COLO668 (cell line): ENCODE results near the gene RNF169.
"Not testable (repeated sequence)": the region's sequence is repeated elsewhere in the genome, so short reads cannot be mapped to it uniquely, and the experiment has no call there.

Experiments
- DNase-seq: peaks from one replicate; lab custom pipeline; 2025; ENCODE audit not compliant: unreplicated experiment; lab: John Stamatoyannopoulos, UW

RNF169 gene

DNA sequence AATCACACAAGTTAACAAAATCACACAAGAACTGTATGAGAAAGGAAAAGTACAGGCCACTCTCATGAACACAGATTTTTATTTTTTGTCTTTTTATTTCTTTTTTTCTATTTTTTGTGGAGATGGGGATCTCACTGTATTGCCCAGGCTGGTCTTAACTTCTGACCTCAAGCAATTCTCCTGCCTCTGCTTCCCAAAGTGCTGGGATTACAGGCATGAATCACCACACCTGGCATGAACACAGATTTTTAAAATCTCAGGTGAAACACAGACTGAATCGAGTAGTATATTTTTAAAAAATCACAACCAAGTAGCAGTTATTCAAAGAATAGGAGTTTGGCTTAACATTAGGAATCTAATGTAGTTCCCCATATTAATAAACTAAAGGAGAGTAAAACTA, 18.3 kb downstream of the RNF169 start:
- no peak for DNase-seq

DNA sequence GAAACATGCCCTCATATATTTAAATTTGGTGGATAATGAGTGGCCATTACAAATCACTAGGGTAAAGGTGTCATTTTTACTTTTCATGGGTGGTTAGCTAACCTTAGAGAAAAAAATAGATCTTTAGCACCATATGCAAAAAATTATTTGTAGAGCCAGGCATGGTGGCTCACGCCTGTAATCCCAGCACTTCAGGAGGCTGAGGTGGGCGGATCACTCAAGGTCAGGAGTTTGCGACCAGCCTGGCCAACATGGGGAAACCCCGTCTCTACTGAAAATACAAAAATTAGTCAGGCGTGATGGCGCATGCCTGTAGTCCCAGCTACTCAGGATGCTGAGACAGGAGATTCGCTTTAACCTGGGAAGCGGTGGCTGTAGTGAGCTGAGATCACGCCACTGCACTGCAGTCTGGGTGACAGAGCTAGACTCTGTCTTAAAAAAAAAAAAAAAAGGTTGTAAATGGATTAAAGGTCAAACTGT, 19.6 kb downstream of the RNF169 start:
- not testable (repeated sequence) for DNase-seq

DNA sequence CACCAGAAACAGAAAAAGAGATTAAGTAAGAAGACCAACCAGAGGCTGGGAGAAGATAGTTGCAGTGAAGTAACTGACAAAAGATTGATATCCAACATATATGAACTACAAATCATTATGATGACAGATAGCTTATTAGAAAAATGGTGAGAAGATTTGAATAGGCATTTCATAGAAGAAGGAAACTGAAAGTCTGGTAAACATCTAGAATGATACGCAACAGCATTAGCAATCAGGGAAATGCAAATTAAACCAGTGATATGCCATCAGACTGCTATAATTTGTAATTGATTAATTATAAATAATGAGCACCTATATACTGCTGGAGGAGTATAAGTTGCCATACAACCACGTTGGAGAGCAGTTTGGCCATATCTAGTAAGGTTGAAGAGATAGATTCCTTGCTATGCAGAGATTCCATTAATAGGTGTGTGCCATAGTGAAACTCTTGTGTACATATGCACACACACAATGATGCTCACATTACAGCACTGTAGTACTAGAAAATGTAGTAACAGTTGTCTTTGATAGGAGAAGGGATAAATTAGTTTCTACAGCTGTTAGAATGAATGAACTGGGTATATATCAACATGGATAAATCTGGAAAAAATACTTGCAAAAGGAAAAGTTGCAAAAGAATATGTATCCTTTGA, 20.5 kb downstream of the RNF169 start:
- no peak for DNase-seq

DNA sequence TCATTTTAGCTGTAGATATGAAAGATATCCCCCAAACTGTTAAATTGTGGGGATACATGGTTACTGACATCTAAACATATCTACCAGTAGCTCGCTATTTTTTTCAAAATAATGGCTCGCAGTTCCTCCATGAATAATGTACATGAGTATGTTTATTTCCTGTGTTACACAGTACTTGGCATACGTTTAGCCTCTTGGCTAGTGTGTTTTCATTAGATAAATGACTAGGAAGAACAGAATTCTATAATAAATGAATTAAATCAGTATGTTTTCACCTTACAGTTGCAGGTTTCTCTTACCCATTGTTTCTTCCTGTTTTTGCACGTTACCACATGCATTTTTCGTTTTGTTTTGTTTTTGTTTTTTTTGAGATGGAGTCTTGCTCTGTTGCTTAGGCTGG, 21.8 kb downstream of the RNF169 start:
- no peak for DNase-seq

DNA sequence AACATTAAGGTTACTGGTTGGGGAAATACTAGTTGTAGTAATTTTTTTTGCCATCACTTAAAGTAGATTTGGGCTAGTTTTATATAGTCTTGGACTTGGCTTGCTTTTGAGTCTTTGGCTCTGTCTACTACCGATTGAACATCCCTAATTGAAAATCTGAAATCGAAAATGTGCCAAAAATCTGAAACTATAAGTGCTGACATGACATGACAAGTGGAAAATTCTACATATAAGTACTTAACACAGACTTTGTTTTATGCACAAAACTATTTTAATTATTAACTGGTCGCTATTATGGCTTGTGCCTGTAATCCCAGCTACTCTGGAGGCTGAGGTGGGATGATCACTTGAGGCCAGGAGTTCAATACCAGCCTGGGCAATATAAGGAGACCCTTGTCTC, 22.5 kb downstream of the RNF169 start:
- DNase-seq, result no peak

DNA sequence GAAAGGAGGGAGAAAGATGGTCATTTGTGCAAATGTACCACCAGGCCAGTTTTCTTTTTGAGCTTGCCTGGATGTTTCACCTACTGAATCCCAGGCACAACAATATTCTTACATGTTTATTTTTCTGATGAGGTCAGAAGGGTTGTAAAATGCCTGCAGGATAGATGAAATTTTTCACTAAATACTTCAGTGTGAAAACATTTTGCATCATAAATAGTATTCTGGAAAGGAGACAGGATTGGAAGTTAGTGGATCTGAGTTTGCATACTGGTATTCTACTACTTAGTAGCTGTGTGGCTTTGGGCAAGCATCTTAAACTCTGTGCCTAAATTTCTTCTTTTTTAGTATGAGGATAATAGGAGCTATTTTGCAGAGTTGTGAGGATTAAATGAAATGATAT, 24.8 kb downstream of the RNF169 start:
- DNase-seq, result no peak

DNA sequence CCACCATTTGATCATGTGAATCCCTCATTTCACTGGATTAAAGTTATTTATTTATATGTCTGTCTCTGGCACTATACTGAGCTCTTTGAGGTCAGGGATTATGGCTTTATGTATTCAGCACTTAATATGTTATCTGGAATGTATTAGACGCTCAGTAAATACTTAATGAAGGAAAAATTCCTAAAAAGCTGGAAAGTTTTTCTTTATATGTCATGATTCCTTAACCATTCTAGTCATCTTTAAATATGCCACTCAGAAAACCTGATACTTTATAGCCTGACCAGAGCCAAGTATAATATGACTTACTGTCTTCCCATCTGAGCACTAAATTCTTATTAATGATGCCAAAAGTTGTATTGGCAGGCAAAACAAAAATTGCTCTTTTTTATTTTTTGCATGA, 27.1 kb downstream of the RNF169 start:
- no peak for DNase-seq

DNA sequence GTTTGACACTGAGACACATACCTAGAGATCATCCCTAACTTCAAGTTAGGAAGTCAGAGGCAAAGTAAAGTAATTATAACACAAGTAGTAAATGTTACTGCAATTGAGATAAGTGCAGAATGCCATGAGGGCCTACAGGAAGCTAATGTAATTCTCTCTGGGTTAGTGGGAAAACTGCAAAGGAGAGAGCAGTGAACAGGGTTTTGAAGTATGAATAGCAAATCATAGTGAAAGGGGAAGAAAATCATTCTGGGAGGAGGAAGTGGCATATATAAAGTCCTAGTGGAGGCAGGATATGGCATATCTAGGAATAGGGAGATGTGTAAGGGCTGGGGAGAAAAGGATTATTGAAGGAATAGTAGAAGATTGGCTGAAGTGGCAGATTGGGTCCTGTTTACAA, 27.9 kb downstream of the RNF169 start:
- DNase-seq, result no peak

DNA sequence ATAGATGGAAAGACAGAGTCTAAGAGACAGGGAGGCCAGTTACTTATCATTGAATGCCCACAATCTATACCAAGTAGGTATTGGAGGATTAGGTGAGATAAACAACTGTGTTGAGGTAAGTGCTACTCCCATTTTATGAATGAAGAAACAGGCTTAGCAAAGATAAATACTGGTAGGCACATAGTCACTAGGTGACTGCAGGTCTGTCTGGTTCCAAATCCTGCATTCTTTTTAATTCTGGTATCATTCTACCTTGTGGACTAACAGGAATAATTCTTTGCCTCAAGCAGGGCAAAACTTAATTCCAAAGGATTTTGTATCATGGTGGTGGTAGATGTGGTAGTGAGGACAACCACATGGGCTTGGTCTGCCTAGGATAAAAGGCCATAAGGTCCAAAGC, 28.4 kb downstream of the RNF169 start:
- no peak for DNase-seq

DNA sequence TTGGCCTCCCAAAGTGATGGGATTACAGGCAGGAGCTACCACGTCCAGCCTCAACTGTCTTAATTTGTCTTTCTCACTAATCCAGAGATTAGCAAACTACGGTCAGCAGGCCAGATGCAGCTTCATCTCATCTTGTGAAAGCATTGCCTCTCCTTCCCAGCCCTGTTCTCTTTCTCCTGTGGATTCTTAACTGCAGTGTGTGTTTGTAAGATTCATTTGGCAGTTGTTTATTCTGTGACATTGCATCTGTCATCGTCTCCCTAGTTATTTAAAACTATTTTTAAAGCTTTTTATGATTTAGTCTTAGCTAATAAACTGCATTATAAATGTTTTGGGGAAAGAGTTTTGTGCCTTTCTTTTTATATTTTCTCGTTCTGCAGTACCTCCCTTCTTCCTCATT, 29.2 kb downstream of the RNF169 start:
- DNase-seq, result no peak

DNA sequence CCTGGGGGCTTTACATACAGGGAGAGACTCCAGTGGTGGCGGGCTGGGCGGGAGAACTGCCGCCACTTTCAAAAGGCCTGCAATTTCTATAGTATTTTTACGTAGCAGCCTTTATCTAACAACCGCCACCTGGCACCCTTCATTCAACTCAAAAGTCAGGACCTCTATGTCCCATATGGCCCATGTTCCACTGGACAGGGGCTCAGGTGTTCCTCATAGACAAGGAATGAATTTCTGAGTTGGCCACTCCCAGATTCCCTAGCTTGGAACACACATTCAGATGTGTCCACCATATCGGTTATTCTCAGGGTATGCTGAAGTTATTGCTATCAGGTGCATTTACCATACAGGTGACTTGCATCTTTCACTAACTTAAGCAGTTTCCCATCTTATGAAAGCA, 29.9 kb downstream of the RNF169 start:
- DNase-seq, result no peak

DNA sequence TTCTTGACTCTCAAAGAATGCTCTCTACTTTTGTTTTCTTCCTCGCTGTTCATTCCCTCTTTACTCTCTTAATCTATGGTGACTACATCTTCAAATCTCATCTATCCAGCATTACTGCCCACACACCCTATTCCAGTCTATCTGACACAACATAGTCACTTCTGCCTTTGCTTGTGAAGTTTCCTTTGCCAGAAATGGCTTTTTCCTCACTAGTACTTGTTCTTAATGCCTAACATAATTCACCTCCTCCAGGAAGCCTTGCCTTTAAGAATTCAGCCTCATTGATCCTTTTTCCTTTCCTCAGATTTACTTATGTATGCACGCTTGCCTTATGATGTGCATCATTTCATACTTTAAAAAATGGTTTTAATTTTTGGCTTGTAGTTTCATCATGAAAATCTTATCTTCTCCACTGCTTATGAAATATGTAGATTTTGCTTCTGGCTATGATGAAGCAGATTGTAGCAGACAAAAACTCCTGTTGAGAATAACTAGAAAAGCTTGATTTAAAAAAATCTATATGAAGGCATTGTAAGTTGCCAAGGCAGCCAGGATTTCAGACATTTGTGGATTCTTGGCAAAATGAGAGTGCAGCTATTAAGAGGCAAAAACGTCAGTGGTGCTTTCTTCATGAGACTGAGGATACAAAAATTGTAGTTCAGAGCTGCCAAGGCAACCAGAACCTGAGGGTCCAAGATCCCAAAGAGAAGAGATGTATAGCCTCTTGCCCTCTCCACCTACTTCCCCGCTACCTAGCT, 31.8 kb downstream of the RNF169 start:
- no peak for DNase-seq

DNA sequence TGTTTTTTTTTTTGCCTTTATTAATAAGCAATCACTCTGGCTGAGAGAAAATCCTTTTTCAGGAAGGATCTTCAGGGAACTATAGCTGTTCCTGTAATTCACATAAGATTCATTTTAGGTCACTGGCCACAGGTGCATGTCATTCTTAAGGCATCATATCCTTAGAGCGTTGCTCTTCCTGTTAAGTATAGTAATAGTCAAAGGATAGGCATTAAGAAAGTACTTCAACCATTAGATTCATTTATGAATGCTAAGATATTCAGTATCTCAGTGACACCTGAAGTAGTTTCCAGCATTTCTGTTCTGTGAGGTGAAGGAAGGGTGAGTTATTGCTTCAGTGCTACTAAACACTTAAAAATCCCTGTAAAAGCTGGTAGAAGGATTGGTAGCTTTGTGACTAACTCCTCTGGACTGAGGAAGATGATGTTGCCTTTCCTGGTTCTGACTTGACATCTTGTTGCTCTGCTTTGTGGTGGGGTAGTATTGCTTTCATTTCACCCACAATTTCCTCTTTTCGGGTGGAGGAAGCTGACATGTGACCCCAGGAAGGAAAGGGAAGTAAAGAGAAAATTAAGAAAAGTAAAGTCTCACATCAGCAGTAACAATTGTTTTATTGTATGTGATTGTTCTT, 34.7 kb downstream of the RNF169 start:
- no peak for DNase-seq

DNA sequence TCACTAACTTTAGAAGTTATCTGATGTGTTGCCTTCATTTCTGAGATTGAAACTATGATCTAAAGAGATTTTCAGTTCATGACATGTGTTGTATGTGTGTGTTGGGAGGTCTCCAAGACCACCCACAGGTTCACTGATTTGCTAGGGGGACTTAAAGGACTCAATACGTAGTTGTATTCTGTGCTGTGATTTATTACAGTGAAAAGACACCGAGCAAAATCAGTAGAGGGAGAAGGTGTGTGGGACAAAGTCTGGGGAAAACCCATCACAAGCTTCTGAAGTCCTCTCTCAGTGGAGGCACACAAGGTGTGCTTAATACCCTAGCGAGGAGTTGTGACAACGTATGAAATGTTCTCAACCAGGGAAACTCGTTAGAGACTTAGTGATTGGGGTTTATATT, 35.6 kb downstream of the RNF169 start:
- DNase-seq, result no peak

DNA sequence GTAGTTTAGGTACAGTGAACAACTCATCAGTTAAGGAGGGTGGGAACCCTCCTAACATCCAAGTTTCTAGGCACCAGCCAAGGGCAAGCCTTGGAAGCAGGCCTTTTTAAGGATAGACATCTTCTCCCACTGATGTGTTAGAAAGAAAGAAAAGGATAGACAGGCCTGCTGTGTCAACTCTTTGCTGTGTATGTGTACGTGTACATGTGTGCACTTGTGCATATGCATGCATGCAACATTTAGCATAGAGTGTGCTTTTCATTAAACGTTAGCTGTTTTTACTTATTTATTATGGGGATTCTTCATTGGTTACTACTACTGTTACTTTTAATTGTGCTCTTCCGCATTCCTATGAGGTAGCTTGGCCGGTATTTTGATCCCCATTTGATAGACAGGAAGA, 36.1 kb downstream of the RNF169 start:
- DNase-seq, result no peak

DNA sequence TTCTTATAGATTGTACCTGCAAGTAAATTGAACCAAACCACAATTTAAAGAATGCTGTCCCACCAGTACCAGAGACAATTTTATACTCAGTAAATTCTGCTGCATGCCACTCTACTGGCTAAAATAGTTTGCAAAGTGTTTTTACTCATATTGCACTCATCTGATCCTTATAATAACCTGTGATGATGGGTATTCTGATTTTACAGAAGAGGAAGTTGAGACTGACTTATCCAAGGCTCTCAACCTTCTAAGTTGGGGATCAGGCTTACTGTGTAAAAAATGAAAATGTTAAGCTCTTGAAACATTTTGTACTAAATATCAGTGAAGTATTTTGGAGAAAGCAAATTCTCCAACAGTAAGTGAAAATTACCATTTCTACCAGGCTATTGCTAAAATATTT, 37.9 kb downstream of the RNF169 start:
- DNase-seq, result no peak

DNA sequence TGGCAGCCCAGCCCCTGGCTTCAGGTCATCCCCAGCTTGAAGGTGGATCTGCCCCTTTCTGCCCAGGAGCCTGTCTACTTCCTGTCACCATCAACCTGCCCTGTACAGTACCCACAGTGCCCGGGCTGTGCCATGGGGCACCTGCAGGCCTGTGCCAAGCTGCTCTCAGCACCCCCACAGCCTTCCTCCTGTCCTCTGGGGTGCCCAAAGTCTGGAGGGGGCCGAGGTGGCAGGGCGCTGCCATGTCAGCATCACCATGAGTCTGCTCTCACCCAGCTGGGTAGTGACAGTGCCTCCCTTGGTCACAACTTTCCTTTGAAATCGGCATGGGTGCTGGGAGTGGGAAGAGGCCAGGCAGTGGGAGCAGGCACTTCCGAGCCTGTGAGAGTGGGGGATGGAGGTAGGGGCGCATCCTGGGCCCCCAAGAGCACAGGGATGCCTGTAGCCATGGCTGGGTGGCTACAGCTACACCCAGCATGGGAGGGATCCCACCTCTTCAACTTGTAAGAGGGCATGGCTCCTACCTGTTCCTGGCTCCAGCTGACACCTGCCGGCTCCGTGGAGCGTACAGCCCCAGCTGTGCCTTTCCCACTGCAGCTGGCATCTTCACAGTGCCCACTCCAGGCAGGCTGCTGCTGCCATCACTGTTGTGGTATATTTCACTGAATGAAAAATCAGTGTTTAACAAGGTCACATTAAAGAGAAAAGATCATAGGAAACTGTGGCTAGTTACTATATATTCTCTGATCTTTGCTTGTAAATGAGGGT, 42.9 kb downstream of the RNF169 start:
- DNase-seq, result no peak

DNA sequence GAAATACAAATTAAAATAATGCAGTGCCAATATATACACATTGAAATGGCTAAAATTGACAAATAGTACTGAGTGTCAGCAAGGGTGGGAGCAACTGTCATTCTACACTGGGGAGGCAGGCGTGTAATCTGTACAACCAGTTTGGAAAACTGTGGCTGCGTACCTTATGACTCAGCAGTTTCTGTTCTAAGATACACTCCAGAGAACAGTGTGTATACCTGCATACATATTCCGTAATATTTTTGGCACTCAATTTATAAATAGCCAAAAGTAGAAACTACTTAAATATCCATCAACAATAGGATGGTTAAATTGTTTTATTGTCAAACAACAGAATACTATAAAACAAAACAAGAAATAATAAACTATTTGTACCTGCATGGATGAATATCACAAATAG, 57.6 kb downstream of the RNF169 start:
- no peak for DNase-seq

DNA sequence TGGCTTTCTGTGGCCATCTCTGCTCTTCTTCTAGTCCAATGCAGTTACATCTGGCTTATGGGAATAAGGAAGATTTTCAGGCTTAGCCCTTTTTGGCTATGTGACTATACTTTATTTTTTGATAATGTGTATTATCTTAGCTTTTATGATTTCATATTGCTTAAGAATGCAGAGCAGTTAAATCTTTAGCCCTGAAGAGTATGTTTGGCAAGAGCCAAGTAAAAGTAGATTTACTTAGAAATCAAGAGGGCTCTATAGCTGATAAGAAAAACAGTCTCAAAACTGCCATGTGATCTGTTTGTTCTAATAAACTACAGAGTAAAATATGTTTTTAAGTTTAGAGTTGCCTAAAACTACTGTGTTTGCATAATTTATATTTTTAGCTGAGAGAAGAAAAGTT, 61.2 kb downstream of the RNF169 start:
- no peak for DNase-seq

DNA sequence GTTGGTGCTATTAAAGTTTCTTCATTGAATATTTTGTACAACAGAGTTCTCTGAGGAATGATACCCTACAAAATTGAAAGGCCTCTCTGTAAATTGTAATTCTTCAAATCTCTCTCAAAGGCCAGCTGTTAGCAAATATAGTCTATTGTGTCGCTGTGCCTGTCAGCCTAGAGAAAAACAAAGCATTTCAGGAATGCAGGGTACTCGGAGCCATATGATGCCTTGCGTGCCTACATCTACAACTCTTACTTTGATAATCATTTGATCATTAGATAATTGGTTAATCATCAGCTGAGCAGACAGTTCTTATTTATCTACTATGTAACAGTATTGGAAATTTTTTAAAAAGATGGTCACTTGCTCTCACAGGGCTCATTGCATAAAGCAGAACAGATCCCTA, 67.3 kb downstream of the RNF169 start:
- no peak for DNase-seq

DNA sequence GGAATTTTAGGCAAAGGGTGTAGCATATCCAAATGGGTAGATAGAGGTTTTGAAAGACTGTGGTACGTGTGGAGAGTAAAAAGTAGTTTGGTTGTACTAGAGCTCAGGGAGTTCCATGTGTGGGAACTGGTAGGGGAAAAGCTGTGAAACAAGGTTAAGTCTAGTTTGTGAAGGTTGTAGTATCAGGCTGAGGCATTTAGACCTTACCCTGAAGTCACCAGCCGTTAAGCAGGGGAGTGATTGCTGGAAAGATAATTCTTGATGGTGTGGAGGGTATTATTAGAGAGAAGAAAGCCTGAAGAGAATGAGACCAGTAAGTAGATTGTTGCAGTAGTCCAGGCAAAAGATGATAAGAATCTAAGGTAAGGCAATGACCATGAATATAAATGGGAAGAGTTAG, 68.0 kb downstream of the RNF169 start:
- no peak for DNase-seq
